GM12878 (cell line): ENCODE results near the gene PCSK5. TPM values are rescaled to one million over a fixed set of nuclear protein-coding genes. Genes with fewer than 3 reads are reported as not detected.

Source experiments
- ESRRA ChIP-seq: IDR thresholded peaks from 2 replicates; pipeline ENCODE4 v1.6.1; 2012; ENCODE audit warnings: mild to moderate bottlenecking, low read length, improper control_type of control experiment
- HDGF ChIP-seq: fragments of 450-650 bp; IDR thresholded peaks from 2 replicates; pipeline ENCODE4 v1.6.1; 2016; ENCODE audit warnings: antibody characterized with exemption
- JUNB ChIP-seq: IDR thresholded peaks from 2 replicates; pipeline ENCODE4 v1.6.1; 2016; ENCODE audit warnings: antibody characterized with exemption, mild to moderate bottlenecking
- NFYA ChIP-seq: IDR thresholded peaks from 2 replicates; pipeline ENCODE4 v1.6.1; 2011; ENCODE audit warnings: low read depth, mild to moderate bottlenecking, low read length, improper control_type of control experiment, borderline replicate concordance
- PAX5 ChIP-seq: IDR thresholded peaks from 2 replicates; pipeline ENCODE4 v1.6.1; 2011; ENCODE audit warnings: low read depth, low read length, borderline replicate concordance
- SMAD1 ChIP-seq: fragments of 450-650 bp; IDR thresholded peaks from 2 replicates; pipeline ENCODE4 v1.6.1; 2018; ENCODE audit warnings: mild to moderate bottlenecking, low read depth; ENCODE audit not compliant: partially characterized antibody
- STAT1 ChIP-seq: fragments of 450-650 bp; conservative IDR thresholded peaks from 2 replicates; pipeline ENCODE4 v1.6.1; 2014; ENCODE audit warnings: antibody characterized with exemption, mild to moderate bottlenecking
- ZBTB11 ChIP-seq: fragments of 450-650 bp; formaldehyde crosslinking; IDR thresholded peaks from 2 replicates; pipeline ENCODE4 v1.5.0; 2022; ENCODE audit warnings: mild to moderate bottlenecking, missing genetic modification characterization
- polyA plus RNA-seq, 11 experiments: library from polyadenylated mRNA; depleted of rRNA in 4 of 11; unstranded in 6 of 11; stranded (reverse) in 5 of 11; fragments of >200 nt; fragmentation: Nextera tagmentation in 4 of 11; fragmentation: Illumina TruSeq in 1 of 11; extraction: Ambion mirVana in 4 of 11; extraction: Trizol in 1 of 11; gene quantifications; 1 replicate in 1 of 11; 2 replicates in 10 of 11; pipeline versions ENCODE4 v1.2.1 to v1.2.3, GENCODE V29; 2011 to 2016; ENCODE audit warnings: inconsistent platforms in 2 of 11, missing spikeins in 2 of 11, low read depth in 1 of 11
- total RNA-seq, 4 experiments: library from RNA; depleted of rRNA in 3 of 4; stranded (reverse); fragments of >200 nt in 3 of 4; fragmentation: Illumina TruSeq in 1 of 4; extraction: Trizol in 1 of 4; gene quantifications; 2 replicates each; pipeline versions ENCODE4 v1.2.1 to v1.2.3, GENCODE V29; 2013 to 2021
- TF ChIP-seq, protein P1 (sequence below): fragments of 150-350 bp; IDR thresholded peaks from 2 replicates; pipeline ENCODE4 v1.6.1; 2014; ENCODE audit warnings: mild to moderate bottlenecking, low read depth, low read length
- TF ChIP-seq, protein P2 (sequence below): IDR thresholded peaks from 2 replicates; pipeline ENCODE4 v1.6.1; 2011; ENCODE audit warnings: borderline replicate concordance, low read depth, mild to moderate bottlenecking, moderate library complexity, low read length; ENCODE audit not compliant: insufficient read depth, poor library complexity, severe bottlenecking
- TF ChIP-seq, protein P3 (sequence below): fragments of 450-650 bp; IDR thresholded peaks from 2 replicates; pipeline ENCODE4 v1.6.1; 2017; ENCODE audit warnings: mild to moderate bottlenecking, moderate library complexity
- TF ChIP-seq, protein P4 (sequence below): fragments of 450-650 bp; IDR thresholded peaks from 2 replicates; pipeline ENCODE4 v1.6.1; 2017; ENCODE audit warnings: borderline replicate concordance
- TF ChIP-seq, protein P5 (sequence below), 3 experiments: IDR thresholded peaks in 2 of 3; conservative IDR thresholded peaks in 1 of 3; 2 replicates each; pipeline ENCODE4 v1.5.1; 2011; ENCODE audit warnings: low read depth in 3 of 3, low read length in 3 of 3, mild to moderate bottlenecking in 3 of 3, control low read depth in 2 of 3, moderate library complexity in 2 of 3, inconsistent platforms in 1 of 3, mixed read lengths in 1 of 3; ENCODE audit not compliant: control insufficient read depth in 2 of 3, insufficient read depth in 1 of 3; ENCODE audit errors: extremely low read depth in 1 of 3

Gene PCSK5
- total and polyA plus RNA-seq, 10 of the 15 experiments (the other 5 are each of a cell fraction or from before 2014, with no cell fraction given), result 0.01 to 0.13 (median 0.04) TPM; not detected in 3

DNA sequence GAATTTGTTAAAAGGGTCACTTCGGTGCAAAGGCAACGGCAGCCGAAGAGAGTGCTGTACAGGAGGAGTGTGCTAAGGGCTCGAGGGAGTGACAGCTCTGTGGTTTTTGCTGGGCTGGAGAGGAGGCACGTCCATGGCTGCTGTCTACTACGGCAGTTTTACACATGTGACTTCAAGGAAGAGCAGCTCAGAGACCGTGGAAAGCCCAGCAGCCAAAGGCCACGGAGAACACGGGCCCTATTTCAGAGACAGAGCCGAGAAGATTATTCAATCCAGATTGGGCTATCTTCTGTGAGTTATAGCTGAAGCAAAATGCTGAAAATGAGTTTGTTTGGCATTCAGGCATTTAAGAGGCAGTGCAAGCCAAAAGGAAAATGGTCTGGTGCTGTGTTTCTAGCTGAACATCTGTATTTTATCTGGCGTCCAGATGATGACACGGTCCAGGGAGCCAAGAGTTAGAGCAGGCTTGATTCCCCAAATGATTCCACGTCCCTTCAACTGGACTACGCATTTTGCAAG, 407.3 kb downstream of the PCSK5 start (continued):
- no peak for TF ChIP-seq ZBTB11 (CRISPR knock-in tag)
- TF ChIP-seq, protein P1, sequence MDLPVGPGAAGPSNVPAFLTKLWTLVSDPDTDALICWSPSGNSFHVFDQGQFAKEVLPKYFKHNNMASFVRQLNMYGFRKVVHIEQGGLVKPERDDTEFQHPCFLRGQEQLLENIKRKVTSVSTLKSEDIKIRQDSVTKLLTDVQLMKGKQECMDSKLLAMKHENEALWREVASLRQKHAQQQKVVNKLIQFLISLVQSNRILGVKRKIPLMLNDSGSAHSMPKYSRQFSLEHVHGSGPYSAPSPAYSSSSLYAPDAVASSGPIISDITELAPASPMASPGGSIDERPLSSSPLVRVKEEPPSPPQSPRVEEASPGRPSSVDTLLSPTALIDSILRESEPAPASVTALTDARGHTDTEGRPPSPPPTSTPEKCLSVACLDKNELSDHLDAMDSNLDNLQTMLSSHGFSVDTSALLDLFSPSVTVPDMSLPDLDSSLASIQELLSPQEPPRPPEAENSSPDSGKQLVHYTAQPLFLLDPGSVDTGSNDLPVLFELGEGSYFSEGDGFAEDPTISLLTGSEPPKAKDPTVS, result no peak
- TF ChIP-seq, protein P2, sequence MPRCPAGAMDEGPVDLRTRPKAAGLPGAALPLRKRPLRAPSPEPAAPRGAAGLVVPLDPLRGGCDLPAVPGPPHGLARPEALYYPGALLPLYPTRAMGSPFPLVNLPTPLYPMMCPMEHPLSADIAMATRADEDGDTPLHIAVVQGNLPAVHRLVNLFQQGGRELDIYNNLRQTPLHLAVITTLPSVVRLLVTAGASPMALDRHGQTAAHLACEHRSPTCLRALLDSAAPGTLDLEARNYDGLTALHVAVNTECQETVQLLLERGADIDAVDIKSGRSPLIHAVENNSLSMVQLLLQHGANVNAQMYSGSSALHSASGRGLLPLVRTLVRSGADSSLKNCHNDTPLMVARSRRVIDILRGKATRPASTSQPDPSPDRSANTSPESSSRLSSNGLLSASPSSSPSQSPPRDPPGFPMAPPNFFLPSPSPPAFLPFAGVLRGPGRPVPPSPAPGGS, result no peak
- TF ChIP-seq NFYA, result no peak
- no peak for TF ChIP-seq PAX5
- no peak for TF ChIP-seq HDGF
- no peak for TF ChIP-seq SMAD1
- TF ChIP-seq, protein P3, sequence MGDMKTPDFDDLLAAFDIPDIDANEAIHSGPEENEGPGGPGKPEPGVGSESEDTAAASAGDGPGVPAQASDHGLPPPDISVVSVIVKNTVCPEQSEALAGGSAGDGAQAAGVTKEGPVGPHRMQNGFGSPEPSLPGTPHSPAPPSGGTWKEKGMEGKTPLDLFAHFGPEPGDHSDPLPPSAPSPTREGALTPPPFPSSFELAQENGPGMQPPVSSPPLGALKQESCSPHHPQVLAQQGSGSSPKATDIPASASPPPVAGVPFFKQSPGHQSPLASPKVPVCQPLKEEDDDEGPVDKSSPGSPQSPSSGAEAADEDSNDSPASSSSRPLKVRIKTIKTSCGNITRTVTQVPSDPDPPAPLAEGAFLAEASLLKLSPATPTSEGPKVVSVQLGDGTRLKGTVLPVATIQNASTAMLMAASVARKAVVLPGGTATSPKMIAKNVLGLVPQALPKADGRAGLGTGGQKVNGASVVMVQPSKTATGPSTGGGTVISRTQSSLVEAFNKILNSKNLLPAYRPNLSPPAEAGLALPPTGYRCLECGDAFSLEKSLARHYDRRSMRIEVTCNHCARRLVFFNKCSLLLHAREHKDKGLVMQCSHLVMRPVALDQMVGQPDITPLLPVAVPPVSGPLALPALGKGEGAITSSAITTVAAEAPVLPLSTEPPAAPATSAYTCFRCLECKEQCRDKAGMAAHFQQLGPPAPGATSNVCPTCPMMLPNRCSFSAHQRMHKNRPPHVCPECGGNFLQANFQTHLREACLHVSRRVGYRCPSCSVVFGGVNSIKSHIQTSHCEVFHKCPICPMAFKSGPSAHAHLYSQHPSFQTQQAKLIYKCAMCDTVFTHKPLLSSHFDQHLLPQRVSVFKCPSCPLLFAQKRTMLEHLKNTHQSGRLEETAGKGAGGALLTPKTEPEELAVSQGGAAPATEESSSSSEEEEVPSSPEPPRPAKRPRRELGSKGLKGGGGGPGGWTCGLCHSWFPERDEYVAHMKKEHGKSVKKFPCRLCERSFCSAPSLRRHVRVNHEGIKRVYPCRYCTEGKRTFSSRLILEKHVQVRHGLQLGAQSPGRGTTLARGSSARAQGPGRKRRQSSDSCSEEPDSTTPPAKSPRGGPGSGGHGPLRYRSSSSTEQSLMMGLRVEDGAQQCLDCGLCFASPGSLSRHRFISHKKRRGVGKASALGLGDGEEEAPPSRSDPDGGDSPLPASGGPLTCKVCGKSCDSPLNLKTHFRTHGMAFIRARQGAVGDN, result no peak
- TF ChIP-seq, protein P4, sequence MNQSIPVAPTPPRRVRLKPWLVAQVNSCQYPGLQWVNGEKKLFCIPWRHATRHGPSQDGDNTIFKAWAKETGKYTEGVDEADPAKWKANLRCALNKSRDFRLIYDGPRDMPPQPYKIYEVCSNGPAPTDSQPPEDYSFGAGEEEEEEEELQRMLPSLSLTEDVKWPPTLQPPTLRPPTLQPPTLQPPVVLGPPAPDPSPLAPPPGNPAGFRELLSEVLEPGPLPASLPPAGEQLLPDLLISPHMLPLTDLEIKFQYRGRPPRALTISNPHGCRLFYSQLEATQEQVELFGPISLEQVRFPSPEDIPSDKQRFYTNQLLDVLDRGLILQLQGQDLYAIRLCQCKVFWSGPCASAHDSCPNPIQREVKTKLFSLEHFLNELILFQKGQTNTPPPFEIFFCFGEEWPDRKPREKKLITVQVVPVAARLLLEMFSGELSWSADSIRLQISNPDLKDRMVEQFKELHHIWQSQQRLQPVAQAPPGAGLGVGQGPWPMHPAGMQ, result no peak
- TF ChIP-seq, protein P5, sequence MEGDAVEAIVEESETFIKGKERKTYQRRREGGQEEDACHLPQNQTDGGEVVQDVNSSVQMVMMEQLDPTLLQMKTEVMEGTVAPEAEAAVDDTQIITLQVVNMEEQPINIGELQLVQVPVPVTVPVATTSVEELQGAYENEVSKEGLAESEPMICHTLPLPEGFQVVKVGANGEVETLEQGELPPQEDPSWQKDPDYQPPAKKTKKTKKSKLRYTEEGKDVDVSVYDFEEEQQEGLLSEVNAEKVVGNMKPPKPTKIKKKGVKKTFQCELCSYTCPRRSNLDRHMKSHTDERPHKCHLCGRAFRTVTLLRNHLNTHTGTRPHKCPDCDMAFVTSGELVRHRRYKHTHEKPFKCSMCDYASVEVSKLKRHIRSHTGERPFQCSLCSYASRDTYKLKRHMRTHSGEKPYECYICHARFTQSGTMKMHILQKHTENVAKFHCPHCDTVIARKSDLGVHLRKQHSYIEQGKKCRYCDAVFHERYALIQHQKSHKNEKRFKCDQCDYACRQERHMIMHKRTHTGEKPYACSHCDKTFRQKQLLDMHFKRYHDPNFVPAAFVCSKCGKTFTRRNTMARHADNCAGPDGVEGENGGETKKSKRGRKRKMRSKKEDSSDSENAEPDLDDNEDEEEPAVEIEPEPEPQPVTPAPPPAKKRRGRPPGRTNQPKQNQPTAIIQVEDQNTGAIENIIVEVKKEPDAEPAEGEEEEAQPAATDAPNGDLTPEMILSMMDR (IDR thresholded peaks at IDR 0.05 in 2 of 3, conservative IDR thresholded peaks at IDR 0.05 in 1 of 3; ENCODE audit: control insufficient read depth in 2 of 3, extremely low read depth in 1 of 3, insufficient read depth in 1 of 3, low read depth in 3 of 3, low read length in 3 of 3), result no peak
- TF ChIP-seq JUNB, result no peak
- TF ChIP-seq STAT1, result no peak
- no peak for TF ChIP-seq ESRRA
